ENCODE results near the gene TNIP2.

TNIP2 gene

DNA sequence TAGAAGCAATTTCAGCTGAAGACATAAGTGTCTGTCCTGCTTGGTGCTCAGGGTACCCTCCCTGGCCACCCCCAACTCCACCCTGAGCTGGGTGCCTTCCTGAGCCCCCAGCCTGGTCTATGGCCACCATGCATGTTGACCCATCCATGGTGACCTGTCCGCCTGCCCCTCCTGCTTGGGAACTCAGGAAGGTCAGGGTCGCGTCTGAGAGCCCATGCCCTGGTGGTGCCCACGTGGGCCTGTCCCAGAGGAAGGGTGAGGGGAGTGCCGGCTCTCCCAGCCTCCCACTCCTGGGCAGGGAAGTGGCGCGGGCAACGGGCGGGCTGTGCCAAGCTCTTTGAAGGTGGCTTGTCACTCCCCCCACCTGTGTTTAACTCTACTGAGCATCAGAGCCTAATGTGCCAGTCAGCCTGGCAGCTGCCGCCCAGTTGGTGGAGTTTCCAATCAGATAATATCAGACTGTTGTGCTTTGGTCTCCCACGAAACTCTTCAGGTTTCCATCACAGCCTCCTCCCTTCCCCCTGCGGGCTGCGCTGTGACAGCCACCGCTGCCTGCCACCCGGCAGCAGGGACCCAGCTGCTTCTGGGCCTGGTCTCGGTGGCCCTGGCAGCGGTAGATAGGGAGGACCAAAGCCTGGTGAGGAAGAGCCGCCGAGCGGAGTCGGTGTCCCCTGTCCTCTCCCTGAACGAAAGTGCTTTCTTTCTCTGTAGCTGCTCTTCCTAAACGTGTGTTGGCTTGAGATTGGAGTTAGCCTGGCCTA lies 41.6 kb upstream of the TNIP2 start:
- no peaks in the 10 kb centered on the region for H4K20me1 ChIP-seq (ENCODE audit: low read depth, low read length)
- no peaks in the 10 kb centered on the region for H3F3A ChIP-seq (ENCODE audit: insufficient read depth)
- no peaks in the 10 kb centered on the region; the same call in 1 of the 2 replicates for H3K27me3 ChIP-seq (ENCODE audit: low read length)
- H3K9me3 ChIP-seq (ENCODE audit: insufficient read depth, low read length): no peaks in the 10 kb centered on the region
- no peaks in the 10 kb centered on the region for H3K9me2 ChIP-seq (replicated peaks; ENCODE audit: insufficient read depth, low read length)
- H3K4me3 ChIP-seq (ENCODE audit: insufficient read depth, low read length, poor library complexity, severe bottlenecking): no peak overlapping the region
- H3K79me2 ChIP-seq (ENCODE audit: insufficient read depth, low read length): no peaks in the 10 kb centered on the region
- H3K36me3 ChIP-seq (ENCODE audit: low read length): no peaks in the 10 kb centered on the region
- no peak for TF ChIP-seq EZH2phosphoT487 (conservative IDR thresholded peaks at IDR 0.05; ENCODE audit: low read length)
- TF ChIP-seq, protein P1, sequence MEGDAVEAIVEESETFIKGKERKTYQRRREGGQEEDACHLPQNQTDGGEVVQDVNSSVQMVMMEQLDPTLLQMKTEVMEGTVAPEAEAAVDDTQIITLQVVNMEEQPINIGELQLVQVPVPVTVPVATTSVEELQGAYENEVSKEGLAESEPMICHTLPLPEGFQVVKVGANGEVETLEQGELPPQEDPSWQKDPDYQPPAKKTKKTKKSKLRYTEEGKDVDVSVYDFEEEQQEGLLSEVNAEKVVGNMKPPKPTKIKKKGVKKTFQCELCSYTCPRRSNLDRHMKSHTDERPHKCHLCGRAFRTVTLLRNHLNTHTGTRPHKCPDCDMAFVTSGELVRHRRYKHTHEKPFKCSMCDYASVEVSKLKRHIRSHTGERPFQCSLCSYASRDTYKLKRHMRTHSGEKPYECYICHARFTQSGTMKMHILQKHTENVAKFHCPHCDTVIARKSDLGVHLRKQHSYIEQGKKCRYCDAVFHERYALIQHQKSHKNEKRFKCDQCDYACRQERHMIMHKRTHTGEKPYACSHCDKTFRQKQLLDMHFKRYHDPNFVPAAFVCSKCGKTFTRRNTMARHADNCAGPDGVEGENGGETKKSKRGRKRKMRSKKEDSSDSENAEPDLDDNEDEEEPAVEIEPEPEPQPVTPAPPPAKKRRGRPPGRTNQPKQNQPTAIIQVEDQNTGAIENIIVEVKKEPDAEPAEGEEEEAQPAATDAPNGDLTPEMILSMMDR (IDR thresholded peaks at IDR 0.05; ENCODE audit: insufficient read depth, low read length, poor library complexity, severe bottlenecking): no peak
- H3K27ac ChIP-seq (ENCODE audit: low read depth, low read length): no peak overlapping the region
- no peak overlapping the region for H3K9ac ChIP-seq (ENCODE audit: low read length)
- no peak overlapping the region for H3K4me2 ChIP-seq (ENCODE audit: low read depth, low read length, poor library complexity, severe bottlenecking)
- no peak overlapping the region for H2AFZ ChIP-seq (ENCODE audit: low read depth, low read length, severe bottlenecking)

DNA sequence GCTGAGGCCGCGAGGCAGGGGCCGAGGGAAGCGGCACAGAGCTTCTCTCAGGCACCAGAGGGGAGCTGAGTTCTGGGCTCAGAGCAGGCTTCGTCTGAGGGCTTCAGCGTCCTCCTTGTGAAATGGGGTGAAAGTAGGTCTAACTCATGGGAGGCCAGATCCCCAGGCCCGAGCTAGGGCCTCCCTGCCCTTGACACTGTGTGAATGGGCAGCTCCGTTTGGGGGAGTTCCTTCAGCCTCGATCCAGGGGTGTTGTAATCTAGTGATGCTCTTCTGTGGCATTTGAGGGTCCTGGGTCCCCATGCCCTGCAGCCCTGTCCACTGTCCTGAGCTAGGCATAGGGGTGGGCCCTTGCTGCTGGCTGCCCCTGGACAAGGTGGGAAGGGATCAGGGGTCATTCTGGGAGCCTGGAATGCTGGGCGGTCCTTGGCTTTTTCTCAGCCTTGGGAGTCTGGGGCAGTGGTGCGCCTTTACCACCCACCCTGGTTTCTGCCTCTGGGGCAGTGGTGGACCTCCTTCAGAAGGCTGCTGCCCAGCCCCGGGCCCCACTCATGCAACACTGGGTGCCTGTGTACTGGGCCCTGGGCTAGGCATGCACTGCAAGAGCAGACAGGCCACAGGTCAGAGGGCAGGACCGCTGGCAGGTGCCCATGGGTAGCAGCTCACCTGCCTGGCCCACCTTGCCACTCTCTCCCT lies 40.9 kb upstream of the TNIP2 start:
- no peaks in the 10 kb centered on the region for H3K9me3 ChIP-seq (ENCODE audit: insufficient read depth, low read length)
- no peak overlapping the region for H3K9ac ChIP-seq (ENCODE audit: low read length)
- no peaks in the 10 kb centered on the region for H3F3A ChIP-seq (ENCODE audit: insufficient read depth)
- H4K20me1 ChIP-seq (ENCODE audit: low read depth, low read length): no peaks in the 10 kb centered on the region
- H2AFZ ChIP-seq (ENCODE audit: low read depth, low read length, severe bottlenecking): no peak overlapping the region
- no peaks in the 10 kb centered on the region; the same call in 1 of the 2 replicates for H3K27me3 ChIP-seq (ENCODE audit: low read length)
- no peak overlapping the region for H3K27ac ChIP-seq (ENCODE audit: low read depth, low read length)
- H3K9me2 ChIP-seq (replicated peaks; ENCODE audit: insufficient read depth, low read length): no peaks in the 10 kb centered on the region
- no peaks in the 10 kb centered on the region for H3K36me3 ChIP-seq (ENCODE audit: low read length)
- H3K4me3 ChIP-seq (ENCODE audit: insufficient read depth, low read length, poor library complexity, severe bottlenecking): no peak overlapping the region
- H3K4me2 ChIP-seq (ENCODE audit: low read depth, low read length, poor library complexity, severe bottlenecking): no peak overlapping the region
- no peak for TF ChIP-seq EZH2phosphoT487 (conservative IDR thresholded peaks at IDR 0.05; ENCODE audit: low read length)
- TF ChIP-seq, protein P1 (IDR thresholded peaks at IDR 0.05; ENCODE audit: insufficient read depth, low read length, poor library complexity, severe bottlenecking): no peak
- no peaks in the 10 kb centered on the region for H3K79me2 ChIP-seq (ENCODE audit: insufficient read depth, low read length)

DNA sequence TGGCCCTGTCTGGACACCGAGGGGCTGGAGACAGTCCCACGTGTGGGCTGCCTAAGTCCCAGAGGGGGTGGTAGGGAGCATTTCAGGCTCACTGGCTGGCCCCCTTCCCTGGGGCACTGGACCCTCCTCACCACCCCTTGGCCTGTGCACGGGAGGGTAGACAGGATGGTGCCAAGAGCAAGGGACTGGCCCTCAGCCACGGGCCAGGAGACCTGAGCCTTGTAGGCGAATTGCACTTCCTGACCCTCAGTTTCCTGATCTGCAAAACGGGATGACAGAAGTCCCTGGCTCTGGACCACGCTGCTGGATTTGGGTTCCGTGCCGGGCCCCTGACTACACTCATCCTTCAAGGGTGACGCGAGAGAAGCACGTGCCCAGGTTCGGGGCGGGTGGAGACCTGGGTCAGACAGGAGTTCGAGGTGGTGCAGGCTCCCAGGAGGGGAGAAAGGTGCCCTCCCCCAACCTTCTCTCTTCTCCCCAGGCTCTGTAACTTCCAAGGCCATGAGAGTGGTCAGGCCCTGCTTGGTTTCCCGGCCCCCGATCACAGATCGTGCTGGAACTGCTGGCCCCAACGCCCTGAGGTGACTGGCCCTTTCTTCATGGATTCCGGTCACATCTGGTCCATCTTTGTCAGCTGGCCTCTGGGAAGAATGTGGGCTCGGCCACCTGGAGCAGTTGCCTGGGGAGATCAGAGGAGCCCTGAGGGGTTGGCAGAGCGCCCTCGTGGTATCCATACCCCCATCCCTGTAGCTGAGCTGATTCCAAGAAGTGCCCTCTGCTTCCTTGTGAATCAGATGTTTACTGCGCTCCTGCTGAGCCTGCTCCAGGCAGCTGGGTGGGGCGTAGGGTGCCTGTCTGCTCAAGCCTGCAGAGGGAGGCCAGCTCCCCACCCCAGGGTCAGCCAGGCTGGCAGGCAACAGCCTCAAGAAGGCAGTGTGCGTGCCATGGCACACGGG lies 40.0 kb upstream of the TNIP2 start:
- Histone ChIP-seq H2AFZ (ENCODE audit: low read depth, low read length, severe bottlenecking) (no peak overlapping the region), H4K20me1 (ENCODE audit: low read depth, low read length) (no peaks in the 10 kb centered on the region), H3K4me2 (ENCODE audit: low read depth, low read length, poor library complexity, severe bottlenecking) (no peak overlapping the region), H3K9me2 (replicated peaks; ENCODE audit: insufficient read depth, low read length) (no peaks in the 10 kb centered on the region), H3F3A (ENCODE audit: insufficient read depth) (no peaks in the 10 kb centered on the region), H3K9me3 (ENCODE audit: insufficient read depth, low read length) (no peaks in the 10 kb centered on the region), H3K79me2 (ENCODE audit: insufficient read depth, low read length) (no peaks in the 10 kb centered on the region), H3K27ac (ENCODE audit: low read depth, low read length) (no peak overlapping the region), H3K4me3 (ENCODE audit: insufficient read depth, low read length, poor library complexity, severe bottlenecking) (no peak overlapping the region), H3K36me3 (ENCODE audit: low read length) (no peaks in the 10 kb centered on the region), H3K9ac (ENCODE audit: low read length) (no peak overlapping the region), H3K27me3 (ENCODE audit: low read length) (no peaks in the 10 kb centered on the region; the same call in 1 of the 2 replicates)
- TF ChIP-seq, protein P1 (IDR thresholded peaks at IDR 0.05; ENCODE audit: insufficient read depth, low read length, poor library complexity, severe bottlenecking): no peak
- no peak for TF ChIP-seq EZH2phosphoT487 (conservative IDR thresholded peaks at IDR 0.05; ENCODE audit: low read length)
